GM12878 (cell line): ENCODE data around the gene RPL9. TPM values are rescaled to one million over a fixed set of nuclear protein-coding genes. Genes with fewer than 3 reads are reported as not detected.

ENCODE experiments used
- ATAC-seq: fragments of 200-7000 bp; cut with Tn5 transposase; 3 replicates; pipeline ENCODE4 v1.9.1; 2020; ENCODE audit warnings: mild to moderate bottlenecking, moderate library complexity
- BruUV-seq: library from RNA; stranded (reverse); fragments of 400-500 nt; replicated peaks from 2 replicates; lab custom pipeline; 2021; lab: Mats Ljungman, UMichigan
- CTCF ChIA-PET: fragments of 300-600 bp; sonication (Branson Sonifier 250); formaldehyde crosslinking; extraction: SDS; loops from one replicate; lab custom pipeline; 2021; ENCODE audit warnings: inconsistent platforms; lab: Yijun Ruan, JAX
- POLR2A ChIA-PET: fragments of 350-600 bp; formaldehyde crosslinking; extraction: SDS; loops from one replicate; lab custom pipeline; 2021; ENCODE audit warnings: inconsistent platforms; lab: Charles Lee
- RAD21 ChIA-PET: fragments of 300-600 bp; sonication (Branson Sonifier 250); formaldehyde crosslinking; loops from one replicate; lab custom pipeline; 2023; ENCODE audit warnings: antibody characterized with exemption; ENCODE audit not compliant: unreplicated experiment; lab: Charles Lee
- SMC1A ChIA-PET: fragments of 300-600 bp; sonication (Branson Sonifier 250); formaldehyde crosslinking; loops from one replicate; lab custom pipeline; 2023; ENCODE audit not compliant: unreplicated experiment, uncharacterized antibody; lab: Charles Lee
- DNase-seq: peaks from one replicate; pipeline ENCODE4 v3.0.0-alpha.2; 2011; ENCODE audit warnings: low read depth, low spot score
- FAIRE-seq: peaks from 3 replicates; lab custom pipeline; 2011; peaks lifted over from hg19 to GRCh38; lab: Jason Lieb, UNC
- H2AFZ ChIP-seq: 2 replicates; pipeline ENCODE4 v1.6.0; 2011; ENCODE audit warnings: low read depth, low read length, control low read depth; ENCODE audit not compliant: control insufficient read depth
- H3K27ac ChIP-seq: 2 replicates; pipeline ENCODE4 v1.5.1; 2011; ENCODE audit warnings: control low read depth; ENCODE audit not compliant: control insufficient read depth, insufficient read depth
- H3K27me3 ChIP-seq, 2 experiments: replicated peaks in 1 of 2; 2 replicates each; pipeline versions ENCODE4 v1.6.0 to v1.6.1; 2011; ENCODE audit warnings: low read length in 1 of 2; ENCODE audit not compliant: control insufficient read depth in 2 of 2, insufficient read depth in 2 of 2
- H3K36me3 ChIP-seq, 2 experiments: 2 replicates each; pipeline ENCODE4 v1.5.1; 2011; ENCODE audit warnings: low read length in 1 of 2; ENCODE audit not compliant: control insufficient read depth in 2 of 2, insufficient read depth in 2 of 2
- H3K4me1 ChIP-seq: 2 replicates; pipeline ENCODE4 v1.6.1; 2011; ENCODE audit warnings: mild to moderate bottlenecking, low read length, moderate library complexity, mixed read lengths; ENCODE audit not compliant: control insufficient read depth, insufficient read depth
- H3K4me2 ChIP-seq: 2 replicates; pipeline ENCODE4 v1.6.0; 2011; ENCODE audit warnings: control low read depth; ENCODE audit not compliant: control insufficient read depth, insufficient read depth
- H3K4me3 ChIP-seq: fragments of 200-600 bp; sonication (generic); 2 replicates; pipeline ENCODE4 v1.5.1; 2016
- H3K79me2 ChIP-seq: 2 replicates; pipeline ENCODE4 v1.6.0; 2011; ENCODE audit warnings: low read length; ENCODE audit not compliant: control insufficient read depth, insufficient read depth
- H3K9ac ChIP-seq: 2 replicates; pipeline ENCODE4 v1.8.0; 2011; ENCODE audit warnings: low read length, control low read depth, mixed read lengths; ENCODE audit not compliant: control insufficient read depth, insufficient read depth
- H3K9me3 ChIP-seq: replicated peaks from 3 replicates; pipeline ENCODE4 v1.5.1; 2011; ENCODE audit warnings: mild to moderate bottlenecking, low read length; ENCODE audit not compliant: control insufficient read depth, insufficient read depth
- H4K20me1 ChIP-seq: 2 replicates; pipeline ENCODE4 v1.6.0; 2011; ENCODE audit not compliant: control insufficient read depth, insufficient read depth
- FOXM1 ChIP-seq: IDR thresholded peaks from 2 replicates; pipeline ENCODE4 v1.6.1; 2012; ENCODE audit warnings: low read depth, mild to moderate bottlenecking, inconsistent platforms, low read length, moderate library complexity
- NKRF ChIP-seq: fragments of 450-650 bp; conservative IDR thresholded peaks from 2 replicates; pipeline ENCODE4 v1.6.1; 2017; ENCODE audit warnings: mild to moderate bottlenecking, moderate library complexity
- PML ChIP-seq: IDR thresholded peaks from 2 replicates; pipeline ENCODE4 v1.6.1; 2012; ENCODE audit warnings: low read length, inconsistent platforms
- POLR2A ChIP-seq: IDR thresholded peaks from 2 replicates; pipeline ENCODE4 v1.6.1; 2011; ENCODE audit warnings: low read depth, mild to moderate bottlenecking, low read length
- POLR2AphosphoS5 ChIP-seq: IDR thresholded peaks from 2 replicates; pipeline ENCODE4 v1.6.1; 2011; ENCODE audit warnings: mild to moderate bottlenecking, low read length, inconsistent platforms
- RFX5 ChIP-seq: IDR thresholded peaks from 2 replicates; pipeline ENCODE4 v1.6.1; 2011; ENCODE audit warnings: low read depth, low read length, improper control_type of control experiment
- SMAD5 ChIP-seq: IDR thresholded peaks from 2 replicates; pipeline ENCODE4 v1.6.1; 2016; ENCODE audit warnings: antibody characterized with exemption, low read depth
- STAT1 ChIP-seq: fragments of 450-650 bp; conservative IDR thresholded peaks from 2 replicates; pipeline ENCODE4 v1.6.1; 2014; ENCODE audit warnings: antibody characterized with exemption, mild to moderate bottlenecking
- WGBS: methylation state at CpG from one replicate; pipeline ENCODE4 v1.1.6; 2016; ENCODE audit warnings: low lambda C conversion rate; ENCODE audit not compliant: insufficient replicate concordance, insufficient coverage; ENCODE audit errors: missing lambda C conversion rate; 5-methylcytosine and 5-hydroxymethylcytosine counted together
- in situ Hi-C: fragments of 300-500 bp; cut with MboI; formaldehyde crosslinking; loops from 9 replicates; pipeline ENCODE4 v1.14.3; 2018; ENCODE audit warnings: mixed read lengths
- intact Hi-C: fragments of 100-400 bp; cut with micrococcal nuclease; formaldehyde crosslinking; loops from one replicate; pipeline ENCODE4 v1.14.2; 2022; ENCODE audit not compliant: unreplicated experiment
- polyA plus RNA-seq, 11 experiments: library from polyadenylated mRNA; depleted of rRNA in 4 of 11; unstranded in 6 of 11; stranded (reverse) in 5 of 11; fragments of >200 nt; fragmentation: Nextera tagmentation in 4 of 11; fragmentation: Illumina TruSeq in 1 of 11; extraction: Ambion mirVana in 4 of 11; extraction: Trizol in 1 of 11; gene quantifications; 1 replicate in 1 of 11; 2 replicates in 10 of 11; pipeline versions ENCODE4 v1.2.1 to v1.2.3, GENCODE V29; 2011 to 2016; ENCODE audit warnings: inconsistent platforms in 2 of 11, missing spikeins in 2 of 11, low read depth in 1 of 11
- total RNA-seq, 4 experiments: library from RNA; depleted of rRNA in 3 of 4; stranded (reverse); fragments of >200 nt in 3 of 4; fragmentation: Illumina TruSeq in 1 of 4; extraction: Trizol in 1 of 4; gene quantifications; 2 replicates each; pipeline versions ENCODE4 v1.2.1 to v1.2.3, GENCODE V29; 2013 to 2021
- TF ChIP-seq, protein P1 (sequence below): fragments of 450-650 bp; formaldehyde crosslinking; IDR thresholded peaks from 2 replicates; pipeline ENCODE4 v1.4.0; 2022; ENCODE audit warnings: mild to moderate bottlenecking, moderate library complexity

Gene RPL9
- total and polyA plus RNA-seq, 10 of the 15 experiments (the other 5 are each of a cell fraction or from before 2014, with no cell fraction given), result 1,006 to 4,767 (median 2,910) TPM

GRCh38 chr4:39452860-39453587 is 5.7 kb downstream of the RPL9 start:
- Histone ChIP-seq H3K9ac (no peak overlapping the region), H4K20me1 (peaks cover 7% of the 10 kb centered on the region)

More at GRCh38 chr4:39452860-39453587, 5.7 kb downstream of the RPL9 start:
- no peak overlapping the region for H3K4me3 ChIP-seq
- in situ Hi-C loops, result no loop called here
- peak; percentile 47 for TF ChIP-seq POLR2A
- peak; percentile 10; the same call in 1 of the 2 replicates for TF ChIP-seq FOXM1
- no peak for TF ChIP-seq RFX5
- TF ChIP-seq, protein P1, sequence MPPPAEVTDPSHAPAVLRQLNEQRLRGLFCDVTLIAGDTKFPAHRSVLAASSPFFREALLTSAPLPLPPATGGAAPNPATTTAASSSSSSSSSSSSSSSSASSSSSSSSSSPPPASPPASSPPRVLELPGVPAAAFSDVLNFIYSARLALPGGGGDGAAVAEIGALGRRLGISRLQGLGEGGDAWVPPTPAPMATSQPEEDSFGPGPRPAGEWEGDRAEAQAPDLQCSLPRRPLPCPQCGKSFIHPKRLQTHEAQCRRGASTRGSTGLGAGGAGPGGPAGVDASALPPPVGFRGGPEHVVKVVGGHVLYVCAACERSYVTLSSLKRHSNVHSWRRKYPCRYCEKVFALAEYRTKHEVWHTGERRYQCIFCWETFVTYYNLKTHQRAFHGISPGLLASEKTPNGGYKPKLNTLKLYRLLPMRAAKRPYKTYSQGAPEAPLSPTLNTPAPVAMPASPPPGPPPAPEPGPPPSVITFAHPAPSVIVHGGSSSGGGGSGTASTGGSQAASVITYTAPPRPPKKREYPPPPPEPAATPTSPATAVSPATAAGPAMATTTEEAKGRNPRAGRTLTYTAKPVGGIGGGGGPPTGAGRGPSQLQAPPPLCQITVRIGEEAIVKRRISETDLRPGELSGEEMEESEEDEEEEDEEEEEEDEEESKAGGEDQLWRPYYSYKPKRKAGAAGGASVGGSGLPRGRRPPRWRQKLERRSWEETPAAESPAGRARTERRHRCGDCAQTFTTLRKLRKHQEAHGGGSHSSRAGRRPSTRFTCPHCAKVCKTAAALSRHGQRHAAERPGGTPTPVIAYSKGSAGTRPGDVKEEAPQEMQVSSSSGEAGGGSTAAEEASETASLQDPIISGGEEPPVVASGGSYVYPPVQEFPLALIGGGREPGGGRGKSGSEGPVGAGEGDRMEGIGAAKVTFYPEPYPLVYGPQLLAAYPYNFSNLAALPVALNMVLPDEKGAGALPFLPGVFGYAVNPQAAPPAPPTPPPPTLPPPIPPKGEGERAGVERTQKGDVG, result no peak
- TF ChIP-seq NKRF, result no peak
- peak; percentile 69; the same call in 1 of the 2 replicates for TF ChIP-seq POLR2AphosphoS5
- 0 out of 2 replicates have a peak, but pooled peaks have one; percentile 6 for TF ChIP-seq PML
- peak; percentile 65; the same call in 1 of the 2 replicates for TF ChIP-seq SMAD5
- TF ChIP-seq STAT1, result no peak
- TF ChIP-seq, all 136 proteins: peak for 5
- Histone ChIP-seq H3K27ac (no peak overlapping the region), H3K27me3 (no peaks in the 10 kb centered on the region), H3K9me3 (no peaks in the 10 kb centered on the region), H3K79me2 (peaks cover 32% of the 10 kb centered on the region), H2AFZ (no peak overlapping the region), H3K36me3 (peaks cover 6 to 53% of the 10 kb centered on the region in 2 experiments), H3K4me1 (peaks cover 2% of the 10 kb centered on the region; the same call in 1 of the 2 replicates), H3K4me2 (no peak overlapping the region)
- intact Hi-C loops, result no loop called here
- CTCF ChIA-PET, result interaction anchor here (0.9 kb wide), 1 partner anchor 693 kb away, joined by 3 read pairs; no protein-coding TSS in a partner anchor
- FAIRE-seq (no peak), DNase-seq (no peak), ATAC-seq (no peak)
- SMC1A ChIA-PET, result interaction anchor here (1.3 kb wide), 1 partner anchor 96 kb away, joined by 4 read pairs; no protein-coding TSS in a partner anchor
- RAD21 ChIA-PET, result no interaction called here
- WGBS, result 88% methylated on average over 11 of the region's 11 CpGs
- POLR2A ChIA-PET, result no interaction called here
- no TSS peak for BruUV-seq
